Measurements from ENCODE around the gene ULK4.

DNA sequence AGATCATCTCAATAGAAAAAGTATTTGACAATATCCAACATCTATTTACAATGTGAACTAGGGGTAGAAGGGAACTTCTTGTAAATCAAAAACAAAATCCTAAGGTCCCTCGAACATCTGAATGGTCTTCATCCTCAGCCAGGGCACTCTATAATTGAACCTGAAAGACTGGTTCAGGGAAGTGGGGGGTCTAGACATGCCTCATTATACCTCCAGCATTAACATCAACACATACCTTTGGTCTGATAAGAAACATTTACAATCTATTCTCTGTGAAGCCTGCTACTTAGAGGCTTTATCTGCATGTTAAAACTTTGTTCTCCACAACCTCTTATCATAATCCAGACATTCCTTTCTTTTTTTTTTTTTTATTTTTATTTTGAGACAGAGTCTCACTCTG is 550.8 kb downstream of the ULK4 start:
- TF ChIP-seq, protein P1, sequence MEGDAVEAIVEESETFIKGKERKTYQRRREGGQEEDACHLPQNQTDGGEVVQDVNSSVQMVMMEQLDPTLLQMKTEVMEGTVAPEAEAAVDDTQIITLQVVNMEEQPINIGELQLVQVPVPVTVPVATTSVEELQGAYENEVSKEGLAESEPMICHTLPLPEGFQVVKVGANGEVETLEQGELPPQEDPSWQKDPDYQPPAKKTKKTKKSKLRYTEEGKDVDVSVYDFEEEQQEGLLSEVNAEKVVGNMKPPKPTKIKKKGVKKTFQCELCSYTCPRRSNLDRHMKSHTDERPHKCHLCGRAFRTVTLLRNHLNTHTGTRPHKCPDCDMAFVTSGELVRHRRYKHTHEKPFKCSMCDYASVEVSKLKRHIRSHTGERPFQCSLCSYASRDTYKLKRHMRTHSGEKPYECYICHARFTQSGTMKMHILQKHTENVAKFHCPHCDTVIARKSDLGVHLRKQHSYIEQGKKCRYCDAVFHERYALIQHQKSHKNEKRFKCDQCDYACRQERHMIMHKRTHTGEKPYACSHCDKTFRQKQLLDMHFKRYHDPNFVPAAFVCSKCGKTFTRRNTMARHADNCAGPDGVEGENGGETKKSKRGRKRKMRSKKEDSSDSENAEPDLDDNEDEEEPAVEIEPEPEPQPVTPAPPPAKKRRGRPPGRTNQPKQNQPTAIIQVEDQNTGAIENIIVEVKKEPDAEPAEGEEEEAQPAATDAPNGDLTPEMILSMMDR (IDR thresholded peaks at IDR 0.05): no peak
- no peak for TF ChIP-seq POLR2A (IDR thresholded peaks at IDR 0.05)
- no peak for TF ChIP-seq EP300 (IDR thresholded peaks at IDR 0.05)

Measured in ovary (tissue), 3 donors.